Caco-2 (cell line): ENCODE measurements around the gene MEIS1. TPM values are rescaled to one million over a fixed set of nuclear protein-coding genes. Genes with fewer than 3 reads are reported as not detected.

Experiments
- BruUV-seq: library from RNA; stranded (reverse); fragments of 400-500 nt; replicated peaks from 2 replicates; lab custom pipeline; 2021; lab: Mats Ljungman, UMichigan
- CTCF ChIA-PET: fragments of 300-600 bp; sonication (Branson Sonifier 250); formaldehyde crosslinking; loops from one replicate; lab custom pipeline; 2022; ENCODE audit warnings: antibody characterized with exemption; lab: Charles Lee
- POLR2A ChIA-PET: fragments of 300-600 bp; sonication (Branson Sonifier 250); formaldehyde crosslinking; loops from one replicate; lab custom pipeline; 2022; ENCODE audit warnings: antibody characterized with exemption; lab: Charles Lee
- DNase-seq, 2 experiments: peaks; one replicate each; pipeline versions ENCODE4 v3.0.0 to v3.0.0-alpha.2; 2020 to 2022
- H3K27me3 ChIP-seq: replicated peaks from 2 replicates; pipeline ENCODE4 v1.6.0; 2011; ENCODE audit warnings: low read length; ENCODE audit not compliant: control insufficient read depth, insufficient read depth
- H3K36me3 ChIP-seq: 2 replicates; pipeline ENCODE4 v1.5.1; 2011; ENCODE audit warnings: low read length; ENCODE audit not compliant: control insufficient read depth, insufficient read depth
- H3K4me1 ChIP-seq: fragments of 250-450 bp; sonication (Bioruptor Pico); 2 replicates; pipeline ENCODE4 v1.5.1; 2020; ENCODE audit warnings: mild to moderate bottlenecking
- H3K4me3 ChIP-seq: 2 replicates; pipeline ENCODE4 v1.5.1; 2011; ENCODE audit warnings: low read depth, mild to moderate bottlenecking, control low read depth, low read length
- H3K9me3 ChIP-seq: fragments of 250-450 bp; sonication (Bioruptor Pico); 2 replicates; pipeline ENCODE4 v1.5.1; 2020; ENCODE audit warnings: mild to moderate bottlenecking, moderate library complexity
- H3K27ac Mint-ChIP-seq: one replicate; pipeline ENCODE4 v1.8.0; 2022; ENCODE audit warnings: mixed read lengths; ENCODE audit not compliant: unreplicated experiment
- H3K27me3 Mint-ChIP-seq: one replicate; pipeline ENCODE4 v1.8.0; 2022; ENCODE audit warnings: mixed read lengths; ENCODE audit not compliant: insufficient read depth, unreplicated experiment
- H3K36me3 Mint-ChIP-seq: one replicate; pipeline ENCODE4 v1.8.0; 2022; ENCODE audit warnings: mild to moderate bottlenecking, mixed read lengths; ENCODE audit not compliant: insufficient read depth, unreplicated experiment
- H3K4me1 Mint-ChIP-seq: one replicate; pipeline ENCODE4 v1.8.0; 2022; ENCODE audit warnings: low read depth, mixed read lengths; ENCODE audit not compliant: unreplicated experiment
- H3K4me3 Mint-ChIP-seq: one replicate; pipeline ENCODE4 v1.8.0; 2022; ENCODE audit warnings: mild to moderate bottlenecking, moderate library complexity, mixed read lengths; ENCODE audit not compliant: unreplicated experiment
- H3K9me3 Mint-ChIP-seq: one replicate; pipeline ENCODE4 v1.8.0; 2022; ENCODE audit warnings: mixed read lengths; ENCODE audit not compliant: unreplicated experiment
- CTCF ChIP-seq, 2 experiments: fragments of 200-600 bp in 1 of 2; IDR thresholded peaks; 1 replicate in 1 of 2; 2 replicates in 1 of 2; pipeline versions ENCODE4 v1.5.1 to v1.8.0; 2011 to 2022; ENCODE audit warnings: antibody characterized with exemption in 1 of 2, control low read depth in 1 of 2, inconsistent platforms in 1 of 2, low read depth in 1 of 2, low read length in 1 of 2, mild to moderate bottlenecking in 1 of 2, moderate library complexity in 1 of 2; ENCODE audit not compliant: insufficient read depth in 1 of 2, severe bottlenecking in 1 of 2, unreplicated experiment in 1 of 2
- intact Hi-C: fragments of 100-400 bp; cut with micrococcal nuclease; formaldehyde crosslinking; loops from one replicate; pipeline ENCODE4 v1.10.0; 2022; ENCODE audit not compliant: unreplicated experiment
- total RNA-seq: library from RNA; stranded (reverse); gene quantifications from 2 replicates; pipeline ENCODE4 v1.2.3, GENCODE V29; 2022

Gene MEIS1
- total RNA-seq, 1 experiment from 2014 or later: 7.4 TPM

- Mint-ChIP-seq H3K4me3 (no peak overlapping the region), H3K36me3 (no peaks in the 10 kb centered on the region), H3K27me3 (peaks cover 13% of the 10 kb centered on the region), H3K27ac (no peak overlapping the region), H3K9me3 (peaks cover 7% of the 10 kb centered on the region), H3K4me1 (no peaks in the 10 kb centered on the region)
- ChIA-PET POLR2A (no interaction called here), CTCF (no interaction called here)
- Histone ChIP-seq H3K4me3 (no peak overlapping the region), H3K36me3 (no peaks in the 10 kb centered on the region), H3K27me3 (no peaks in the 10 kb centered on the region), H3K4me1 (no peaks in the 10 kb centered on the region), H3K9me3 (no peaks in the 10 kb centered on the region)
- no peak for DNase-seq
- TF ChIP-seq CTCF (IDR thresholded peaks at IDR 0.05; ENCODE audit: insufficient read depth in 1 of 2, low read depth in 1 of 2, low read length in 1 of 2, severe bottlenecking in 1 of 2, unreplicated experiment in 1 of 2): no peak
- BruUV-seq: no TSS peak
- intact Hi-C loops: no loop called here
These were observed 169.4 kb downstream of the MEIS1 start for GRCh38 chr2:66604326-66604725.

DNA sequence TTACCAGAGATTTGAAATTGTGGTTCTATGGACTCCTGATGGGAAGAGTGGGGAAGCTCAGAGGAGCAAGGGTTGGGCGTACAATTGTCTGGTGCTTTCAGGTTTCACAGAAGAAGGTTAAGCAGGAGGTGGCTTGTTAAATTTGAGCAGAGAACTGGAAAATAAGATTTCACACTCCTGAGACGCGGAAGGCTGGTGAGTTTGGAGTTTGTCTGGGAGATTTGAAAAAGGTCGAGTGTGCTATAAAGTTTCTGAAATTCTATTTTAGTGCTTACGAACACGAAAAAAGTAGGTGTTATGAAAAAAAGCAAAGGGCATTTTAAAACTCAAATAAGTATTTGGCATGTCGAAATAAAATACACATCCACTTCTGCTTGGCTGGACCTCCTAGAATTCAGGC is 170.1 kb downstream of the MEIS1 start:
- BruUV-seq: no TSS peak
- no peaks in the 10 kb centered on the region for H3K9me3 ChIP-seq
- TF ChIP-seq CTCF (IDR thresholded peaks at IDR 0.05; ENCODE audit: insufficient read depth in 1 of 2, low read depth in 1 of 2, low read length in 1 of 2, severe bottlenecking in 1 of 2, unreplicated experiment in 1 of 2): no peak
- Mint-ChIP-seq H3K36me3 (no peaks in the 10 kb centered on the region), H3K27ac (no peak overlapping the region), H3K9me3 (peaks cover under 1% of the 10 kb centered on the region), H3K4me3 (no peak overlapping the region), H3K4me1 (no peaks in the 10 kb centered on the region), H3K27me3 (peaks cover 9% of the 10 kb centered on the region)
- intact Hi-C loops: no loop called here
- H3K4me1 ChIP-seq: no peaks in the 10 kb centered on the region
- ChIA-PET CTCF (no interaction called here), POLR2A (no interaction called here)
- no peaks in the 10 kb centered on the region for H3K27me3 ChIP-seq
- H3K36me3 ChIP-seq: no peaks in the 10 kb centered on the region
- no peak overlapping the region for H3K4me3 ChIP-seq
- no peak for DNase-seq

GRCh38 chr2:66607152-66607551 is 172.2 kb downstream of the MEIS1 start:
- no peaks in the 10 kb centered on the region for H3K4me1 Mint-ChIP-seq
- peaks cover 2% of the 10 kb centered on the region for H3K9me3 Mint-ChIP-seq
- H3K4me3 Mint-ChIP-seq: no peak overlapping the region
- intact Hi-C loops: no loop called here
- BruUV-seq: no TSS peak
- Histone ChIP-seq H3K36me3 (no peaks in the 10 kb centered on the region), H3K27me3 (no peaks in the 10 kb centered on the region), H3K4me3 (no peak overlapping the region), H3K9me3 (no peaks in the 10 kb centered on the region), H3K4me1 (no peaks in the 10 kb centered on the region)
- H3K27ac Mint-ChIP-seq: no peak overlapping the region
- peaks cover 6% of the 10 kb centered on the region for H3K27me3 Mint-ChIP-seq
- ChIA-PET POLR2A (no interaction called here), CTCF (no interaction called here)
- no peaks in the 10 kb centered on the region for H3K36me3 Mint-ChIP-seq
- TF ChIP-seq CTCF (IDR thresholded peaks at IDR 0.05; ENCODE audit: insufficient read depth in 1 of 2, low read depth in 1 of 2, low read length in 1 of 2, severe bottlenecking in 1 of 2, unreplicated experiment in 1 of 2): no peak
- no peak for DNase-seq
